ENCODE results near the gene SARDH.

SARDH gene

GRCh38 chr9:133640580-133641395 is 97.4 kb downstream of the SARDH start:
- Histone ChIP-seq H3K27me3 (ENCODE audit: insufficient read depth, low read depth, severe bottlenecking) (no peaks in the 10 kb centered on the region), H3K9me3 (ENCODE audit: severe bottlenecking) (no peaks in the 10 kb centered on the region), H3K4me3 (ENCODE audit: low read depth, low read length) (no peak overlapping the region), H3K36me3 (no peaks in the 10 kb centered on the region), H3K27ac (no peak overlapping the region)
- DNase-seq, result no peak
- no peak for TF ChIP-seq CTCF (IDR thresholded peaks at IDR 0.05; ENCODE audit: low read depth, low read length)

GRCh38 chr9:133640160-133640559 is 98.0 kb downstream of the SARDH start:
- no peaks in the 10 kb centered on the region for H3K36me3 ChIP-seq
- no peak overlapping the region for H3K27ac ChIP-seq
- no peaks in the 10 kb centered on the region for H3K9me3 ChIP-seq (ENCODE audit: severe bottlenecking)
- TF ChIP-seq CTCF (IDR thresholded peaks at IDR 0.05; ENCODE audit: low read depth, low read length), result no peak
- H3K27me3 ChIP-seq (ENCODE audit: insufficient read depth, low read depth, severe bottlenecking), result no peaks in the 10 kb centered on the region
- H3K4me3 ChIP-seq (ENCODE audit: low read depth, low read length), result no peak overlapping the region
- no peak for DNase-seq

DNA sequence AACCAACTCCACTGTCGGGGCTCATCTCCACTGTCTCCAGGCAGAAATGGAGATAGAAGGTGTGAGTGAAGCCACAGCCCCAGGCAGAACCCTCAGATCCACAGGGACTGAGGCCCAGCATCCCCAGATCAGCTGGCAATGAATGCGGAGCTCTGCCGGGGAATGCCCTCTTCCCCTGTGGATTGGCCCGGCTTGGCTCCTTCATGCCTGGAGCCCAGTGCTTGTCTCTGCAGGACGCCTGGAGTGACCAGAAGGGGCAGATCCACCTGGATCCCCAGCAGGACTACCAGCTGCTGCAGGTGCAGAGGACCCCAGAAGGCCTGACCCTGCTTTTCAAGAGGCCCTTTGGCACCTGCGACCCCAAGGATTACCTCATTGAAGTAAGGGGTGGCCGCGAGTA is 98.5 kb downstream of the SARDH start:
- DNase-seq, result no peak
- TF ChIP-seq CTCF (IDR thresholded peaks at IDR 0.05; ENCODE audit: low read depth, low read length), result no peak

DNA sequence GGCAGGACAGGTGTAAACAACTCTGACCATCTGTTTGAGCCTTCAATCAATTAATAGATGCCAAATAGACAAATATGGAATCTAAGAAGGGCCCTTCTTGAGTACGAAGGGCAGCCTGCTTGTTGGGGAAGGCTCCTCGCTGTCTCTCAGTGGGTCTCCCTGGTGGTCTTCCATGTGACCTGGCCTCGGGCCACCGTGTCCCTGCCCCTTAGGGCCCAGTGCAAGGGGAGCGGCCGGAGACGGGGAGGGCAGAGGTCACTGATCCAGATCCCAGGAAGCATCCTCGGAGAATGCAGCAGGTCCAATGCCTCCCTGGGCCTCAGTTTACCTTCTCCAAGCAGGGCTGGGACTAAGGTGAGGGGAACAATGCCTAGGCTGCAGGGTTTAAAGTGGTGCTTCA is 99.4 kb downstream of the SARDH start:
- Histone ChIP-seq H3K9me3 (ENCODE audit: severe bottlenecking) (no peaks in the 10 kb centered on the region), H3K27ac (no peak overlapping the region), H3K36me3 (no peaks in the 10 kb centered on the region), H3K27me3 (ENCODE audit: insufficient read depth, low read depth, severe bottlenecking) (no peaks in the 10 kb centered on the region), H3K4me3 (ENCODE audit: low read depth, low read length) (no peak overlapping the region)
- no peak for TF ChIP-seq CTCF (IDR thresholded peaks at IDR 0.05; ENCODE audit: low read depth, low read length)
- no peak for DNase-seq

More for the DNA sequence above, 98.5 kb downstream of the SARDH start:
- Histone ChIP-seq H3K9me3 (ENCODE audit: severe bottlenecking) (no peaks in the 10 kb centered on the region), H3K27me3 (ENCODE audit: insufficient read depth, low read depth, severe bottlenecking) (no peaks in the 10 kb centered on the region), H3K4me3 (ENCODE audit: low read depth, low read length) (no peak overlapping the region), H3K36me3 (no peaks in the 10 kb centered on the region), H3K27ac (no peak overlapping the region)

- no peak for TF ChIP-seq CTCF (IDR thresholded peaks at IDR 0.05; ENCODE audit: low read depth, low read length)
- H3K27me3 ChIP-seq (ENCODE audit: insufficient read depth, low read depth, severe bottlenecking), result no peaks in the 10 kb centered on the region
These were observed 100.1 kb downstream of the SARDH start for GRCh38 chr9:133638076-133638475.

More at GRCh38 chr9:133638076-133638475, 100.1 kb downstream of the SARDH start:
- Histone ChIP-seq H3K27ac (no peak overlapping the region), H3K4me3 (ENCODE audit: low read depth, low read length) (no peak overlapping the region), H3K9me3 (ENCODE audit: severe bottlenecking) (no peaks in the 10 kb centered on the region), H3K36me3 (no peaks in the 10 kb centered on the region)
- DNase-seq, result no peak

Measured in WERI-Rb-1 (cell line).